ENCODE results near the gene PROM1.

The PROM1 gene

GRCh38 chr4:15963576-15963975, 120.2 kb downstream of the PROM1 start:
- no peaks in the 10 kb centered on the region for H3K4me1 ChIP-seq
- no peaks in the 10 kb centered on the region for H3K27me3 ChIP-seq
- intact Hi-C loops (cut with DNase I; ENCODE audit: low total_unique reads): no loop called here
- no peak for DNase-seq
- H3K9me3 ChIP-seq: peaks cover 0 to 4% (median 0%) of the 10 kb centered on the region in 3 donors
- H3K4me3 ChIP-seq: no peak overlapping the region
- H3K36me3 ChIP-seq: peaks cover 0 to 2% (median 0%) of the 10 kb centered on the region in 3 donors
- no peak overlapping the region for H3K27ac ChIP-seq
- no peak for TF ChIP-seq CTCF (IDR thresholded peaks at IDR 0.05)

GRCh38 chr4:15963001-15963451, 120.8 kb downstream of the PROM1 start, which contains the start of gene FGFBP2:
Gene FGFBP2, minus strand, starts transcription at chr4:15963175. Its CDS starts 46 bp downstream, at chr4:15963129.
- peaks cover 0 to 4% (median 0%) of the 10 kb centered on the region in 3 donors for H3K9me3 ChIP-seq
- peak in 1 of 2 experiments; percentile 18 for TF ChIP-seq CTCF (IDR thresholded peaks at IDR 0.05)
- no peak within 1 kb of the TSS for H3K4me3 ChIP-seq
- no peaks in the 10 kb centered on the region for H3K4me1 ChIP-seq
- no peaks in the 10 kb centered on the region for H3K36me3 ChIP-seq
- intact Hi-C loops (cut with DNase I; ENCODE audit: low total_unique reads): no loop called here
- H3K27me3 ChIP-seq: no peaks in the 10 kb centered on the region
- peak in 1 of 2 donors; percentile 31 for DNase-seq
- no peak within 1 kb of the TSS for H3K27ac ChIP-seq

- H3K27ac ChIP-seq: no peak overlapping the region
- intact Hi-C loops (cut with DNase I; ENCODE audit: low total_unique reads): no loop called here
- H3K9me3 ChIP-seq: peaks cover 0 to 4% (median 0%) of the 10 kb centered on the region in 3 donors
- no peak for DNase-seq
- TF ChIP-seq CTCF (IDR thresholded peaks at IDR 0.05): no peak
- H3K27me3 ChIP-seq: no peaks in the 10 kb centered on the region
- no peaks in the 10 kb centered on the region for H3K36me3 ChIP-seq
- no peak overlapping the region for H3K4me3 ChIP-seq
- H3K4me1 ChIP-seq: no peaks in the 10 kb centered on the region
These were observed 121.9 kb downstream of the PROM1 start for GRCh38 chr4:15961781-15962510.

- Histone ChIP-seq H3K36me3 (no peaks in the 10 kb centered on the region), H3K27me3 (no peaks in the 10 kb centered on the region), H3K27ac (no peak overlapping the region), H3K4me3 (no peak overlapping the region), H3K9me3 (no peaks in the 10 kb centered on the region), H3K4me1 (no peaks in the 10 kb centered on the region)
- DNase-seq: no peak
- intact Hi-C loops (cut with DNase I; ENCODE audit: low total_unique reads): loop anchor here (5.0 to 10.0 kb wide), 3 partner anchors 154 to 481 kb away; no protein-coding TSS in a partner anchor
- TF ChIP-seq CTCF (IDR thresholded peaks at IDR 0.05): no peak
These were observed 125.3 kb downstream of the PROM1 start for GRCh38 chr4:15958562-15958961.

- H3K9me3 ChIP-seq: no peaks in the 10 kb centered on the region
- peak; percentile 93 to 94 for TF ChIP-seq CTCF (IDR thresholded peaks at IDR 0.05)
- no peaks in the 10 kb centered on the region for H3K4me1 ChIP-seq
- H3K27ac ChIP-seq: no peak overlapping the region
- intact Hi-C loops (cut with DNase I; ENCODE audit: low total_unique reads): loop anchor here (2.0 to 10.0 kb wide), 4 partner anchors 74 to 479 kb away; no protein-coding TSS in a partner anchor
- DNase-seq: peak; percentile 83 to 84
- no peak overlapping the region for H3K4me3 ChIP-seq
- H3K36me3 ChIP-seq: no peaks in the 10 kb centered on the region
- no peaks in the 10 kb centered on the region for H3K27me3 ChIP-seq
These were observed 127.5 kb downstream of the PROM1 start for GRCh38 chr4:15956179-15956850.
